Lung (tissue), 12 donors: Measurements from ENCODE around the gene MUSK. TPM values are rescaled to one million over a fixed set of nuclear protein-coding genes. Genes with fewer than 3 reads are reported as not detected.

Source experiments
- ATAC-seq: fragments of 200-7000 bp; cut with Tn5 transposase; one replicate; pipeline ENCODE4 v1.9.1; 2020; ENCODE audit warnings: moderate number of reproducible peaks; ENCODE audit not compliant: insufficient read depth, low FRiP score
- DNase-seq, 3 donors: peaks; one replicate each; pipeline ENCODE4 v3.0.0-alpha.2; 2013 to 2017
- H3K27ac ChIP-seq, 2 donors: one replicate each; pipeline ENCODE4 v1.5.1; 2013; ENCODE audit warnings: mild to moderate bottlenecking in 2 of 2, moderate library complexity in 2 of 2, control low read depth in 1 of 2, inconsistent platforms in 1 of 2, low read depth in 1 of 2, low read length in 1 of 2
- H3K27me3 ChIP-seq, 3 donors: one replicate each; pipeline ENCODE4 v1.5.1; 2013; ENCODE audit warnings: low read length in 2 of 3; ENCODE audit not compliant: control insufficient read depth in 3 of 3, insufficient read depth in 3 of 3
- H3K36me3 ChIP-seq, 4 donors: one replicate each; pipeline ENCODE4 v1.5.1; 2013; ENCODE audit warnings: low read length in 4 of 4, mild to moderate bottlenecking in 1 of 4, moderate library complexity in 1 of 4; ENCODE audit not compliant: control insufficient read depth in 4 of 4, insufficient read depth in 4 of 4
- H3K4me1 ChIP-seq, 5 donors: one replicate each; pipeline ENCODE4 v1.5.1; 2013; ENCODE audit warnings: low read length in 5 of 5, mild to moderate bottlenecking in 2 of 5, moderate library complexity in 1 of 5; ENCODE audit not compliant: control insufficient read depth in 5 of 5, insufficient read depth in 5 of 5
- H3K4me3 ChIP-seq: one replicate; pipeline ENCODE4 v1.5.1; 2013; ENCODE audit warnings: mild to moderate bottlenecking, control low read depth, moderate library complexity
- H3K9ac ChIP-seq, 2 donors: one replicate each; pipeline ENCODE4 v1.5.1; 2013; ENCODE audit warnings: low read length in 2 of 2, control low read depth in 1 of 2; ENCODE audit not compliant: insufficient read depth in 1 of 2
- H3K9me3 ChIP-seq, 4 donors: one replicate each; pipeline ENCODE4 v1.5.1; 2013; ENCODE audit warnings: low read length in 3 of 4, mild to moderate bottlenecking in 1 of 4, moderate library complexity in 1 of 4; ENCODE audit not compliant: control insufficient read depth in 4 of 4, insufficient read depth in 3 of 4
- WGBS, 2 donors: extraction: QIAGEN DNeasy Blood & Tissue Kit; methylation state at CpG; one replicate each; pipeline ENCODE4 v1.1.7; 2013; 5-methylcytosine and 5-hydroxymethylcytosine counted together
- polyA plus RNA-seq, 2 donors: library from polyadenylated mRNA; stranded (reverse); fragments of 200-250 nt; gene quantifications; one replicate each; pipeline ENCODE4 v1.2.1, GENCODE V29; 2013
- total RNA-seq, 2 donors: library from RNA; depleted of rRNA in 1 of 2; stranded (reverse); fragments of >200 nt in 1 of 2; gene quantifications; one replicate each; pipeline ENCODE4 v1.2.1, GENCODE V29; 2014 to 2021
- TF ChIP-seq, protein P1 (sequence below): IDR thresholded peaks from 2 replicates; pipeline ENCODE4 v1.5.1; 2012; ENCODE audit warnings: mild to moderate bottlenecking; ENCODE audit errors: control extremely low read depth, extremely low read depth
- donor health status: control.
- donor health status: control.
- donor health status: Bipolar disorder and iron deficiency.
- donor health status: healthy.
- donor health status: DM: yes; HTN: yes; CAD: no.

Gene MUSK
- total and polyA plus RNA-seq, 4 donors, result 0.14 to 2.8 (median 0.43) TPM

DNA sequence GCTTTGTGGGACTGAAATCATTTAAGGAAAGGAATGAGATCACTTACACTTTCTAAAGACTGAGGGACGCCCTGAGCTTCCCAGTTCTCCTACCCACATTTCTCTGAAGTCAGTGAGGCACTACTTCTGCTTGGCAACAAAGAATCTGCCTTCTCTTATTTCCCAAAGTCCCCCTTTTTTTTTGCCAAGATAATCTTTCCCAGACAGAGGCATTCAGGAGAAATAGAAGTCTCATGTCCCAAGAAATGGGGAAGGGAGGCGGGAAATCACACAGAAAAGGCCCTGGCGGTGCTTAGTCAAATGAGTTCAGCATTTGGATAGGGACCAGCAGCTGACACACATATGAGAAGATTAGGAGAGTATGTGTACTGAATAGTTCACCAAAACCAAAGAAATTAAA is 159.7 kb downstream of the MUSK start:
- no peak overlapping the region for H3K9ac ChIP-seq
- no peaks in the 10 kb centered on the region for H3K27me3 ChIP-seq
- no peaks in the 10 kb centered on the region for H3K36me3 ChIP-seq
- no peak overlapping the region for H3K4me3 ChIP-seq
- ATAC-seq (no peak), DNase-seq (peak; percentile 53 to 90 (median 82))
- H3K4me1 ChIP-seq, result peaks cover 0 to 6% (median 0%) of the 10 kb centered on the region in 5 donors
- H3K9me3 ChIP-seq, result no peaks in the 10 kb centered on the region
- no peak overlapping the region for H3K27ac ChIP-seq
- TF ChIP-seq, protein P1, sequence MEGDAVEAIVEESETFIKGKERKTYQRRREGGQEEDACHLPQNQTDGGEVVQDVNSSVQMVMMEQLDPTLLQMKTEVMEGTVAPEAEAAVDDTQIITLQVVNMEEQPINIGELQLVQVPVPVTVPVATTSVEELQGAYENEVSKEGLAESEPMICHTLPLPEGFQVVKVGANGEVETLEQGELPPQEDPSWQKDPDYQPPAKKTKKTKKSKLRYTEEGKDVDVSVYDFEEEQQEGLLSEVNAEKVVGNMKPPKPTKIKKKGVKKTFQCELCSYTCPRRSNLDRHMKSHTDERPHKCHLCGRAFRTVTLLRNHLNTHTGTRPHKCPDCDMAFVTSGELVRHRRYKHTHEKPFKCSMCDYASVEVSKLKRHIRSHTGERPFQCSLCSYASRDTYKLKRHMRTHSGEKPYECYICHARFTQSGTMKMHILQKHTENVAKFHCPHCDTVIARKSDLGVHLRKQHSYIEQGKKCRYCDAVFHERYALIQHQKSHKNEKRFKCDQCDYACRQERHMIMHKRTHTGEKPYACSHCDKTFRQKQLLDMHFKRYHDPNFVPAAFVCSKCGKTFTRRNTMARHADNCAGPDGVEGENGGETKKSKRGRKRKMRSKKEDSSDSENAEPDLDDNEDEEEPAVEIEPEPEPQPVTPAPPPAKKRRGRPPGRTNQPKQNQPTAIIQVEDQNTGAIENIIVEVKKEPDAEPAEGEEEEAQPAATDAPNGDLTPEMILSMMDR, result no peak
- WGBS, 2 donors, result 77 to 85% methylated on average over 3 of the region's 3 CpGs

DNA sequence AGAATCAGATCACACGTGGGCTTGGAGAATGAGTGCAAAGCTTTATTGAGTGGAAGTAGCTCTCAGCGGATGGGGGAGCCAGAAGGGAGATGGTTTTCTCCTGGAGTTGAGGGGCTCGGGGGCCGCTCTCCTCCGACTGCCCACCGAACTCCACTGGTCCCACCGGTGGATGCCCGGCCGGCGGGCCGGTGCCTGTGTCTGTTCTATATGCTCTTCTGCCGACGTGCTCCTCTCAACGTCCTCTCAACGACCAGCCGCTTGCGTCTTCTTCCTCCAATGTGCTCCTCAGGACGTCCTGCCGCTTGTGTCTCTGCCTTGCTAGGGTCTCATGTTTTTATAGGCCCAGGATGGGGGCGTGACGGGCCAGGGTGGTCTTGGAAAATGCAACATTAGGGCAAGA is 161.9 kb downstream of the MUSK start:
- WGBS, 2 donors, result 95% methylated on average over 21 of the region's 21 CpGs
- Histone ChIP-seq H3K27ac (no peak overlapping the region), H3K9me3 (no peaks in the 10 kb centered on the region), H3K4me3 (no peak overlapping the region), H3K4me1 (peaks cover 0 to 6% (median 0%) of the 10 kb centered on the region in 5 donors), H3K9ac (no peak overlapping the region), H3K36me3 (no peaks in the 10 kb centered on the region), H3K27me3 (no peaks in the 10 kb centered on the region)
- no peak for ATAC-seq
- DNase-seq, result no peak
- TF ChIP-seq, protein P1, result no peak

DNA sequence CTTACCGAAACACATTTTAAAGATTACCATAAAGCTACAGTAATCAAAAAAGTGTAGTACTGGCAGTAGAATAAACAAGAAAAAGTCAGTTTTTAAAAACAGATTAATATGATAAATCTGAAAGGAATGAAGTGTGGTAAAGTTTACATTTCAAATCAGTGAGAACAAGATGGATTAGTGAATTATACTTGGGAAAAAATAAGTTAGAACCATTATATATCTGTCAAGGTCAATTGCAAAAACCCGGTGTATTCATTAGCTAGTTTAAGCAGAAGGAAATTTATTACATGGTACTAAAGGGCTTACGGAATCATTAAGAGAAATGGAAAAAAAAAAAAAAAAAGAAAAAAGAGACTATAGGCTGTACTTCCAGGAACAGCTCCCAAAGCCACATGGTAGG is 164.3 kb downstream of the MUSK start:
- Histone ChIP-seq H3K4me1 (peaks cover 0 to 4% (median 0%) of the 10 kb centered on the region in 5 donors), H3K9me3 (no peaks in the 10 kb centered on the region), H3K27ac (no peak overlapping the region), H3K36me3 (no peaks in the 10 kb centered on the region), H3K9ac (no peak overlapping the region), H3K27me3 (no peaks in the 10 kb centered on the region), H3K4me3 (no peak overlapping the region)
- 79 to 87% methylated on average over 3 of the region's 3 CpGs for WGBS, 2 donors
- DNase-seq (no peak), ATAC-seq (no peak)
- TF ChIP-seq, protein P1, result no peak

DNA sequence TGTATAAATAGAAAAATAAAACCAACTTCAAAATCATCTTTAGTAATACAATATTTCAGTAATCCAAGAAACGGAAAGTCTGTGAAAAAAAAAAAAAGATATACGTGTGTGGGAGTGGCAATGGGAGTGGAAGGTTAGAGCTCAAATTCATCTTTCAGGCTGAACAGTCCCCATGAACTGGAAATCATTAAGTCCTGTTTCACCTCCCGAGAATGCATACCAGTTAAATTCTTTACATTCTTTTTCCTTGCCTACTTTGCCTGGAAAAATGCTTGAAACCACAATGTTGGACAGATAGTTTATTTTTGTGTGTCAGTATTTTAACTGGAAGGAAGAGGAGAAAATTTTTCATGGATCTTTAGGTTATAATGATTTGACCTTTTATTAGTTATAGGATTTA is 166.8 kb downstream of the MUSK start:
- H3K9ac ChIP-seq, result no peak overlapping the region
- H3K4me3 ChIP-seq, result no peak overlapping the region
- no peak for ATAC-seq
- DNase-seq, result no peak
- no peaks in the 10 kb centered on the region for H3K36me3 ChIP-seq
- no peaks in the 10 kb centered on the region for H3K27me3 ChIP-seq
- H3K4me1 ChIP-seq, result no peaks in the 10 kb centered on the region
- 59 to 78% methylated on average over 3 of the region's 3 CpGs for WGBS, 2 donors
- TF ChIP-seq, protein P1, result no peak
- H3K9me3 ChIP-seq, result no peaks in the 10 kb centered on the region
- H3K27ac ChIP-seq, result no peak overlapping the region
